Muscle layer of duodenum (tissue), 2 donors: Measurements from ENCODE around the gene SLC22A3.
"Not testable (repeated sequence)": the region's sequence is repeated elsewhere in the genome, so short reads cannot be mapped to it uniquely, and the experiment has no call there.

Experiments used
- H3K27ac ChIP-seq: one replicate; pipeline ENCODE4 v1.7.0; 2013; ENCODE audit warnings: mild to moderate bottlenecking, low read length
- H3K27me3 ChIP-seq: one replicate; pipeline ENCODE4 v1.7.0; 2013; ENCODE audit warnings: low read depth, mild to moderate bottlenecking, control low read depth, low read length
- H3K36me3 ChIP-seq, 2 donors: one replicate each; pipeline ENCODE4 v1.7.0; 2013; ENCODE audit warnings: low read length in 2 of 2, control low read depth in 1 of 2, mild to moderate bottlenecking in 1 of 2; ENCODE audit not compliant: insufficient read depth in 2 of 2, control insufficient read depth in 1 of 2
- H3K4me1 ChIP-seq, 2 donors: one replicate each; pipeline ENCODE4 v1.7.0; 2013; ENCODE audit warnings: low read length in 2 of 2, mild to moderate bottlenecking in 2 of 2, control low read depth in 1 of 2, moderate library complexity in 1 of 2; ENCODE audit not compliant: insufficient read depth in 2 of 2, control insufficient read depth in 1 of 2
- H3K4me3 ChIP-seq, 2 donors: one replicate each; pipeline ENCODE4 v1.7.0; 2013; ENCODE audit warnings: low read length in 2 of 2, low read depth in 1 of 2, mild to moderate bottlenecking in 1 of 2
- H3K9me3 ChIP-seq, 2 donors: one replicate each; pipeline ENCODE4 v1.7.0; 2013; ENCODE audit warnings: low read length in 2 of 2, control low read depth in 1 of 2, mild to moderate bottlenecking in 1 of 2; ENCODE audit not compliant: control insufficient read depth in 1 of 2
- donor health status: healthy.

The SLC22A3 gene

DNA sequence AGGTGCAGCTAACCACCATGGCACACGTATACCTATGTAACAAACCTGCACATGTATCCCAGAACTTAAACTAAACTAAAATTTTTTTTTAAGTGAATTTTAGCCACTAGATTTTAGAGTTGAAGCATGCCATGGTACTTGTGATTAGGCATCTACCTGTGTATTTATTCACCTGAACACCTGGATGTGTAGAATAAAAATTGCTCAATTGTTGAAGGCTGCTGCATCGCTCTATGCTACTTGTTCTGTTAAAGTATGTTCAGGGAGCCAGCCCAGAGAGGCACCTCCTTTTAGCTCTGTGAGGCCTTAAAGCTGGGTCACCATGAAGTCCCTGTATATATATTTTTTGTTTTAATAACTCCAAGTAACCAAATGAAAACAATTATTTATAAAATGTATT is 28.3 kb downstream of the SLC22A3 start:
- Histone ChIP-seq H3K27ac (no peak overlapping the region), H3K4me3 (no peak overlapping the region), H3K36me3 (no peaks in the 10 kb centered on the region), H3K9me3 (no peaks in the 10 kb centered on the region), H3K27me3 (no peaks in the 10 kb centered on the region), H3K4me1 (no peaks in the 10 kb centered on the region)

DNA sequence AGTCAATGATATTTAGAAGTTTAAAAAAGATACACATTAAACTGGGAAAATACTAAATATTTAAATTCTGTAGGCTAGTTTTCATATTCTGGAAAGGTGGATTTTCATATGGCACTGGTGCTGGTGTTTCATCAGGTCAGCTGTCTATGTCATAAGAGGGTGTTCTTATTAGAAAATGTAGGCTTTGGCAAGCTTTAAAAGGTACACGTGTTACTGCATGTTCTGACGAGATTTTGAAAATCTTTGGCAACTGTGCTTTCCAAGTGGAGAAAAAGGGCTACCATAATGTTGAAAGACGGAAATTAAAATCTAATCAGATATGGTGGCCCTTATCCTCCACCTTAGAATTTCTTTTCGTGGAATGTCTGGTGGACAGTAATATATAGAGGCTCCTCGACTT is 30.0 kb downstream of the SLC22A3 start:
- Histone ChIP-seq H3K27ac (no peak overlapping the region), H3K36me3 (no peaks in the 10 kb centered on the region), H3K4me3 (no peak overlapping the region), H3K4me1 (no peaks in the 10 kb centered on the region), H3K9me3 (peaks cover 0 to 7% of the 10 kb centered on the region in 2 donors), H3K27me3 (no peaks in the 10 kb centered on the region)

DNA sequence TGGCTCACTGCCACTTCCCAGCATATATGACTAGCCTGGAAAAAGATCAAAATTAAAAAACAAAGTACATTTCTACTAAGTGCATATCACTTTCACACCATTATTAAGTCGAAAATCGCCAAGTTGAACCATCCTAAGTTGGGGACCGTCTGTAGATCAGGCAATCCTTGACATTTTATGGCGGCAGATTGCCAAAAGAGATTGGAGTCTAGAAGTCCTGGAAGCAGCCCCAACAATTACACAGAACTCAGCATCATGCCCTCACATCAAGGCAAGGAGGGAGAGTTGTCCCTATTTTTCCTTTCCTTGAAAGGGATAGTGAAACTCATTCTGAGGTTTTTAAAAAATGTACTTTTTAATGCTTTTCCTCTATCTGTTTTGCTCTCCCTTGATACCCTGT is 30.7 kb downstream of the SLC22A3 start:
- H3K4me3 ChIP-seq = no peak overlapping the region
- H3K4me1 ChIP-seq = no peaks in the 10 kb centered on the region
- no peak overlapping the region for H3K27ac ChIP-seq
- H3K9me3 ChIP-seq = peaks cover 0 to 8% of the 10 kb centered on the region in 2 donors
- no peaks in the 10 kb centered on the region for H3K36me3 ChIP-seq
- H3K27me3 ChIP-seq = no peaks in the 10 kb centered on the region

DNA sequence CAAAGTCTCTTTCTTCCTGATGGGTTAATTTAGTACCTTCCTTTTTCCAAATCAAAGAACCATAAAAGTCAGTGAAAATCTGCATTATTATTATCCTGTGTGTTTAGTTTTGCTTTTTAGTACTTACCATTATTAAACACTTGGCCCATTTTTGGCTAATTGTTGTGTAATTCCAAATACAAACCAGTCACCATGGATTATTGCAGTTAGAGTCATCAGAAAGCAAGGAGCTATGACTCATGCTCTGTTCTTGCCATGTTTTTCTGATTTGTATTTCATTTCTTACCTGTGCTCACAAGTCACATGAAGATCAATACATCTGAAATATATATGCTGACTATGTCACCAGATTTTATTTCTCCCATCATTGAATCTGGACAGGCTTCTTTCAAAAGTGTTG is 31.3 kb downstream of the SLC22A3 start:
- Histone ChIP-seq H3K27me3 (no peaks in the 10 kb centered on the region), H3K4me3 (no peak overlapping the region), H3K4me1 (no peaks in the 10 kb centered on the region), H3K27ac (no peak overlapping the region), H3K36me3 (no peaks in the 10 kb centered on the region), H3K9me3 (peaks cover 0 to 8% of the 10 kb centered on the region in 2 donors)

DNA sequence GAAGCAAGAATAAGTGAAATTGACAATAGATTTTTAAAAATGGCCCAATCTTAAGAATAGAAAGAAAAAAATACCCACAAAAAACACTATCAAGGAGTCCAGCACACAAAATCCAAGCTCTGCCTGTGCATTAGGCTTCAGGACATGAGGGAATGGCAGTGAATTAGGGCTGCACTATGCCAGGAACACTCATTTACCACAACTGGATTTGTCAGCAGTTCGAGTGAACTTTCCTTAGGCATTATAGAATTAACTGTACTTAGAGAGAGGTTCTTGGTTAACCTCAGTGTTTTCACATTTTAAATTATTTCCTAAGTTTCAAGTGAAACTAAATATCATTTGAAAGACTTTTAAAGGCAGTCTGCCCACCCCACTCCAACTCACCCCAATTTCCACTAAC is 34.8 kb downstream of the SLC22A3 start:
- no peaks in the 10 kb centered on the region for H3K36me3 ChIP-seq
- H3K27me3 ChIP-seq = no peaks in the 10 kb centered on the region
- no peak overlapping the region for H3K4me3 ChIP-seq
- H3K4me1 ChIP-seq = peaks cover 4 to 29% of the 10 kb centered on the region in 2 donors
- peaks cover 0 to 8% of the 10 kb centered on the region in 2 donors for H3K9me3 ChIP-seq
- H3K27ac ChIP-seq = no peak overlapping the region

DNA sequence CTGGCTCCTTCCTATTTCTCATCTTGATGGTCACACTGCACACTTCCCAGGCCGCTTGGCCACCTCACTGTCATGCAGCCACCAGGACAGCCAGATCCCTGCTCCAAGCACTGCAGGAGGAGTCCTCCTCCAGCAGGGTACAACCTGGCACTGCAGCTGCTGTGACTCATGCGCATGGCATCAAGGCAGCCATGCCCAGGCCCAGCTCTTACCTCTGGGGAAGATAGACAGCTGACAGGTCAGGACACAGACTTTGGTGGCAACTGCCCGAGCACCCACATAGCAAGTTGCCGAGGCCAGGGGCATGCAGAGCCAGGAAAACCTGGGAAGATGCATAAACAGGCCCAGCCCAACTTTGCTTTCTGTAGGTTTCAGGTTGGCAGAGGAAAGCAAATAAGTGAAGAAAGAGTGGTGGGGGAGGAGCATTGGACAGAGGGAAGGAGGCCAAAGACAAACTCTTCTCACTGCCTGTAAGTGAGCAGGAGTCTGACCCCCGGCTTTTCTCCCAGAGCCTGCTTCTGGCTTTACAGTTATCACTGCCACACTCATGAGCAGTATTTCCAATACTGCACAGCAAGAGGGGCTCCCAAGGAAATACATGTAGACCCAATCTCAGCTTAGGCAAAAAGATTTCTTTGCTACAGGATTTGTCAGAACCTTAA is 38.8 kb downstream of the SLC22A3 start:
- Histone ChIP-seq H3K36me3 (no peaks in the 10 kb centered on the region), H3K4me1 (peaks cover 7 to 38% of the 10 kb centered on the region in 2 donors), H3K4me3 (no peak overlapping the region), H3K27me3 (no peaks in the 10 kb centered on the region), H3K9me3 (peaks cover 0 to 8% of the 10 kb centered on the region in 2 donors), H3K27ac (no peak overlapping the region)

DNA sequence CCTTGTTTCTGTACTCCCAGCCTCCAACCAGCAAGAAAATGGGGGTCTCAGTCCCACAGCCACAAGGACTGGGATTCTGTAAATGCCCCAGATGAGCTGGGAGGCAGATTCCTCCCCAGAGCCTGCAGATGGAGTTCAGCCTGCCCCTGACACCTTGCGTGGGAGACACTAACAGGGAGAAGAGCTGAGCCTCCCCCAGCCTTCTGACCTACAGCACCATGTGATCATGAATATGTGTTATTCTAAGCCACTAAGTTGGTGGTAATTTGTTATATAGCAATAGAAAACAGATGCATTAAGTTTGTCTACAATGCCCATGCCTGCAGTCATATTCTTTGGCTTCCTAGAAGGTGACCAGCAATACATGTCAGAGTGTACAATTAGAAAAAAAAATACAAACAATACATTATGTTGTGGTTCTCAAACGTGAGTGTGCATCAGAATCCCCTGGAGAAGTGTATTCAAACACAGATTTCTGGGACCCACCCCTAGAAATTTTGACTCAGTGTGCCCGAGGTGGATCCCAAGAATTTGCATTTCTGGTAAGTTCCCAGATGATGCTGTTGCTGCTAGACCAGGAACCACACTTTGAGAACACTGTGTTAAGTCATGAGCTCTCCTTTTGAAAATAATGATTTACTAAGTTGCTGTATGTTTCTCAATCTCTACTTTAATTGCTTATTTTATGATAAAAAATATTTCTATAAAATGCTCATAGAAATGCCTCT is 39.9 kb downstream of the SLC22A3 start:
- Histone ChIP-seq H3K27ac (no peak overlapping the region), H3K27me3 (no peaks in the 10 kb centered on the region), H3K4me1 (peaks cover 9 to 39% of the 10 kb centered on the region in 2 donors), H3K9me3 (peaks cover 0 to 2% of the 10 kb centered on the region in 2 donors), H3K36me3 (no peaks in the 10 kb centered on the region), H3K4me3 (no peak overlapping the region)

DNA sequence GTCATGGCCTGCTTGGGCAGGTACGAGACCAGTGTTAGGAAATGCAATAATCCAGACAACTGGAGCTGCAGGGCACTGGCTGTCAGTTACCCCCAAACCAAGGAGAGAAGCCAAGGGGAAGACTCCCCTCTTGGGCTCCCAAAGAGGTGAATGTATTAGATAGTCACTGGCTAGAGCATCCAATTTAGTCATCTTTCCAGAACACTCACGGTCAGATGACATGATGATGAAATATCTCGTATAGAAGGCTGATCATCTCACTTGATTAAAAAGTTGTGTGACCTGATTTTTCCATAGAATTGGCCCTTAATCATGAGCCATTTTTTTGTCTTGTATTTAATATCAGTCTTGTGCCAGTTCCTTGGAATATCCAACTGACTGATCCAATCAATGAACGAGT is 40.7 kb downstream of the SLC22A3 start:
- H3K4me1 ChIP-seq = peaks cover 9 to 39% of the 10 kb centered on the region in 2 donors
- H3K36me3 ChIP-seq = no peaks in the 10 kb centered on the region
- no peaks in the 10 kb centered on the region for H3K9me3 ChIP-seq
- no peaks in the 10 kb centered on the region for H3K27me3 ChIP-seq
- H3K4me3 ChIP-seq = no peak overlapping the region
- no peak overlapping the region for H3K27ac ChIP-seq

DNA sequence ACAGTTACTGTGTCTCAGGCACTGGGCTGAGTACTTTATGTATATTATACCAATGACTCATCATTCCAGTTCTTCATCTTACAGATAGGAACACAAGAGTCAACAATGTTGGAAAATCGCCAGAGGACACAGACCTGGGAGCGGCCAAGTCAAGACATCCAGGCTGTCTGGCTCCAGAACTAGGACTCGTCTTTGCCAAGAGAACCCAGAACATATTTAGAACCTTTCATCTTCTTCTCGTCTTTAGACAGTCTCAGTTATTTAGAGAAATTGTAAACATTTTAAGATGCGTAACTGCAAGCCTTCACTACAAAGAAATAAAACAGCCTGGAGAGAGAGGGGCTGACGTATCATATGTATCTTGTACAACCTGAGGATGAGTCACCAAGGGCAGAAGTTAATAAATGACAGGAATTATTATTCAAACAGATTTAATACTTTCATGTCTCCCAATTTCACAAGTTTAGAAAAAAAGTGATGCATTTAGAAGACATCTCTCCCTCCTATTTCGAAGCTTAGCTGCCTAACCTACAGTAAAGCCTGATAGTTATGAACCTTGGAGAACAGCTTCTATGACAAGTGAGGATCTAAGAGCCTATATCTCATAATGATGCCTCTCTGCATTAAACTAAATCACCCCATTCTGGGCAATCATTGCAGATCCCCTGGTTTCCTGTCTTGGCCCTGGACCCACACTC is 43.4 kb downstream of the SLC22A3 start:
- no peak overlapping the region for H3K27ac ChIP-seq

DNA sequence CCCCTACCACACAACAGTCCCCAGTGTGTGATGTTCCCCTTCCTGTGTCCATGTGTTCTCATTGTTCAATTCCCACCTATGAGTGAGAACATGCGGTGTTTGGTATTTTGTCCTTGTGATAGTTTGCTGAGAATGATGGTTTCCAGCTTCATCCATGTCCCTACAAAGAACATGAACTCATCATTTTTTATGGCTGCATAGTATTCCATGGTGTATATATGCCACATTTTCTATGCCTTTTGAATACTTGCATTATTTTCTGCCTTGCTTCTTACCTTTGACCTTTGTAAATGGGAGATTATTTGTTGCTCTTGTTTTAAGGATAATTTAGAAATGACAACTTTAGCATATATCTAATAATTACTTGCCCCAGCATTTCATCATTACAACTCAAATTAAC is 45.3 kb downstream of the SLC22A3 start:
- H3K36me3 ChIP-seq, H3K27me3 ChIP-seq, H3K9me3 ChIP-seq, H3K27ac ChIP-seq, H3K4me3 ChIP-seq, H3K4me1 ChIP-seq: not testable (repeated sequence)

More for the DNA sequence above, 43.4 kb downstream of the SLC22A3 start:
- H3K4me3 ChIP-seq = no peak overlapping the region
- H3K4me1 ChIP-seq = peaks cover 9 to 20% of the 10 kb centered on the region in 2 donors
- no peaks in the 10 kb centered on the region for H3K9me3 ChIP-seq
- no peaks in the 10 kb centered on the region for H3K27me3 ChIP-seq
- no peaks in the 10 kb centered on the region for H3K36me3 ChIP-seq

DNA sequence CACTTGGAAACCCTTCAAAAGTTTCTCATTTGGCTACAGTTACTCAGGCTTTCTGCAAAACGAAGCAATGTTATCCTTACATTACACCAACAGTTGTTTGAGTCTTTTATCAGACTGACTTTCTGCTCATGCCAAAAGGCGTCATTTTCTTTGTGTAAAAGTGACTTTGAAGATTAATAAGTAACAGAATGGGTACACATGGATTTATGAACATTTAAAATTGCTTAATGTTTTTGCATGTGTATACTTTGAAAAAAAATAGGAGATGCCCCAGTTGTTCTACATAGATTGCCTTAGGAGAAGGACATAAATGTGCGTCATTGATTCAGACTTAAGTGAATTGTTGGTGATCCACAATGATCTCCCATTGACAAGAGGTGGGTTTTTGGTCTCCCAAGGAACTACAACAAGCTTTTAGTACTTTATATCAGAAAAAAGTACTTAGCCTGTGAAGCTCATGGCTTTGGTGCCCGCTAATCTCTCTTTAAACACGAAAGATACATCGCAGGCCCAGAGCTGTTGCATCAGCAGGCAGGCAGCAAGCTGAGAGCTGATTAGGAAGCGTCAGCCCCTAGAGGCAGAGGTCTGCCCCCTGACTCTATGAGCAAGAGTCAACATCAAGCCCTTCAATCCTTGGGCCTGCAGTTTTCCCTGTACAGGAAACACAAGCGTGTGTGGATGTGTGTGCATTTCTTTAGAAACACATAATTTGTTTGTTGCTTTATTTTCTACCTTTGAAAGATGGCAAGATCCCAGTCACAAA is 45.9 kb downstream of the SLC22A3 start:
- Histone ChIP-seq H3K27me3 (no peaks in the 10 kb centered on the region), H3K27ac (no peak overlapping the region), H3K36me3 (no peaks in the 10 kb centered on the region), H3K9me3 (no peaks in the 10 kb centered on the region), H3K4me1 (peaks cover 6% of the 10 kb centered on the region in 2 donors), H3K4me3 (no peak overlapping the region)
